ENCODE measurements around the gene CCBE1.

The CCBE1 gene

GRCh38 chr18:59570101-59570775 lies 127.0 kb downstream of the CCBE1 start:
- DNase-seq (ENCODE audit: low spot score): peak; percentile 1

- no peak for DNase-seq (ENCODE audit: low spot score)
These were observed 127.8 kb downstream of the CCBE1 start for GRCh38 chr18:59569390-59569791.

GRCh38 chr18:59567431-59567830 lies 129.8 kb downstream of the CCBE1 start:
- DNase-seq (ENCODE audit: low spot score): no peak

GRCh38 chr18:59566533-59566971 lies 130.7 kb downstream of the CCBE1 start:
- DNase-seq (ENCODE audit: low spot score): no peak

- DNase-seq (ENCODE audit: low spot score): no peak
These were observed 131.3 kb downstream of the CCBE1 start for GRCh38 chr18:59565957-59566356.

- DNase-seq (ENCODE audit: low spot score): no peak
These were observed 132.7 kb downstream of the CCBE1 start for GRCh38 chr18:59564561-59564960.

GRCh38 chr18:59563176-59563785 lies 133.9 kb downstream of the CCBE1 start:
- DNase-seq (ENCODE audit: low spot score): no peak

- DNase-seq (ENCODE audit: low spot score): no peak
These were observed 134.5 kb downstream of the CCBE1 start for GRCh38 chr18:59562751-59563150.

- no peak for DNase-seq (ENCODE audit: low spot score)
These were observed 135.6 kb downstream of the CCBE1 start for GRCh38 chr18:59561612-59562011.

GRCh38 chr18:59560556-59560955 lies 136.7 kb downstream of the CCBE1 start:
- no peak for DNase-seq (ENCODE audit: low spot score)

GRCh38 chr18:59559528-59559927 lies 137.7 kb downstream of the CCBE1 start:
- DNase-seq (ENCODE audit: low spot score): no peak

GRCh38 chr18:59555995-59556659 lies 141.1 kb downstream of the CCBE1 start:
- DNase-seq (ENCODE audit: low spot score): no peak

- DNase-seq (ENCODE audit: low spot score): no peak
These were observed 142.4 kb downstream of the CCBE1 start for GRCh38 chr18:59554796-59555335.

GRCh38 chr18:59553273-59553870 lies 143.9 kb downstream of the CCBE1 start:
- no peak for DNase-seq (ENCODE audit: low spot score)

- no peak for DNase-seq (ENCODE audit: low spot score)
These were observed 145.2 kb downstream of the CCBE1 start for GRCh38 chr18:59551902-59552635.

- no peak for DNase-seq (ENCODE audit: low spot score)
These were observed 147.1 kb downstream of the CCBE1 start for GRCh38 chr18:59550174-59550516.

- DNase-seq (ENCODE audit: low spot score): no peak
These were observed 147.6 kb downstream of the CCBE1 start for GRCh38 chr18:59549503-59550173.

GRCh38 chr18:59547581-59548182 lies 149.5 kb downstream of the CCBE1 start:
- DNase-seq (ENCODE audit: low spot score): no peak

GRCh38 chr18:59546188-59546587 lies 151.0 kb downstream of the CCBE1 start:
- DNase-seq (ENCODE audit: low spot score): no peak

- DNase-seq (ENCODE audit: low spot score): no peak
These were observed 156.4 kb downstream of the CCBE1 start for GRCh38 chr18:59540780-59541179.

GRCh38 chr18:59540346-59540745 lies 156.9 kb downstream of the CCBE1 start:
- DNase-seq (ENCODE audit: low spot score): no peak

Measured in SW480 (cell line).